NOMO-1 (cell line): Measurements from ENCODE around the gene FHAD1.
"Not testable (repeated sequence)": the region's sequence is repeated elsewhere in the genome, so short reads cannot be mapped to it uniquely, and the experiment has no call there.

Experiments used
- DNase-seq, 2 experiments: peaks; one replicate each; lab custom pipeline; 2025; ENCODE audit not compliant: unreplicated experiment in 2 of 2; lab: John Stamatoyannopoulos, UW

Gene FHAD1

DNA sequence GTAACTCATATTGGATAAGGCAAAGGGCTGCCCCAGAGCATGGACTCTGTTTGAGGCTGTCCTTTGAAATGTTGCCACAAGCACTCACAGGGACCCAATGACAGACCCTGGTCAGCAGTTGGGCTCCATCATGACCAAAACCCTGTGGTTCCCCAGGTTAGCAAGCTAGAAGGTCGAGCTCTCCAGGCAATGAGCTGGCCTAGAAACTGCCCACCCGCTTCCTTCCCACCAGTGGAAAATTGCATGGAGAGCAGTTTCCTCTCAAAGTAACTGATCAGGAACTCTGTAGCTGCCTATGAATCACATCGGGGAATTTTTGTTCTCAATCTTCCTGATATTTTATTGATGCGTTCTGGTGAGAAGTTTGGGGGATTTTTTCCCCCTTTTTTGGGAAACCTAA lies 52.8 kb downstream of the FHAD1 start:
- DNase-seq, result no peak

DNA sequence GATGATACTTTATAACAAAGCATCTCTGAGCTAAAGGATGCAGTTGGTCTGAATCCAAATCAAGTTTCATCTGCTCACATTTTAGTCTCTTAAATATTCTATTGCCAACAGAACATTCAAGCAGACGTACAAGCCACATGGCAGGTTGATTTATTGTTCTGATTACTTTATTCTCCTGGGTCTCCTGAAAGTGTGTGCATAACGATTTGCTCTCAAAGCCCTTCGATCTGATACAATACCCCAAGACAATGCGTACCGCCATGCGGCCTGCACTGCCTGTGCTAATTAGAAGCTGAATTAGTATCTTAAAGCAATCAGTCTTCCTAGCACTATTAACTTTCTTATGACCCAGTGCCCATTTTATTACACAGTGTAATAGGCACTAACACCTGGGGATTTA lies 56.9 kb downstream of the FHAD1 start:
- DNase-seq, result no peak

DNA sequence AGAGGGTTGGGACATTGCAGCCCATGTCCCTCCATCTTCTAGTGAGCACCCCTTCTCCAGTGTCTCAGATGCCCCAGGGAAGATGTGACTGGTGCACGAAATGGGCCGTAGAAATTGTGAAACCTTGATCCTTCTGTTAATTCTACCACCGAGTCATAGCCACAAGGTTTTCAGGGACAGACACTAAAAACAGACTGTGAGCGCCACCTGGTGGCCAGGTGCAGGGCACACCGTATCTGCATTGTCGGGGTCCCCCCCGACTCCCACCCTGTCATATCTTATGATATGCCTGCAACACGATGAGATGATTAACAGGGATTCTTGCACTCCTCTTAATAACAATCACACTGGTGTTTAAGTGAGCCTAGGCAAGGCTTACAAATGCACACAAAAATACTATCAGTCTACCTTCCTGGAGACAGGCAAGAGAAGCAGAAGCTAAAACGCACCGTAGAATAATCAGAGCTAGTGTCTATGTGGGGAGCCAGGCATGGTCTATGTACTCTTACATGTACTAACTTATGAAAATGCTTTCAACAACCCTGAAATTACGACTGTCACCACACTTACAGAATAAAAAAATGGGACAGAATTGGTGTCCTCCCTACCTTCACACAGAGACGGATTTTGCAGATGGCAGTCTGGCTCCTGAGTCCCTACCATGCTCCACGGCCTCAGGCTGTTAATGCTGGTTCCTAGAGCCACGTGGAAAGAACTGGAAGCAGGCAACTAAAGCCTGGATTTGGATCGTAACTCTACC lies 57.9 kb downstream of the FHAD1 start:
- peak in 1 of 2 experiments; percentile 36 for DNase-seq

DNA sequence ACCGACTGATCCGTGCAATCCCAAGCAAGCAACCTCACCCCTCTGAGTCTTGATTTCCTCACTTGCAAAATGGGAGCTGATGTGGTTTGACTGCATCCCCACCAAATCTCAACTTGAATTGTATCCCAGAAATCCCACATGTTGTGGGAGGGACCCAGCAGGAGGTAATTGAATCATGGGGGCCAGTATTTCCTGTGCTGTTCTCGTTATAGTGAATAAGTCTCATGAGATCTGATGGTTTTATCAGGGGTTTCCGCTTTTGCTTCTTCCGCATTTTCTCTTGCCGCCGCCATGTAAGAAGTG lies 58.4 kb downstream of the FHAD1 start:
- no peak for DNase-seq

DNA sequence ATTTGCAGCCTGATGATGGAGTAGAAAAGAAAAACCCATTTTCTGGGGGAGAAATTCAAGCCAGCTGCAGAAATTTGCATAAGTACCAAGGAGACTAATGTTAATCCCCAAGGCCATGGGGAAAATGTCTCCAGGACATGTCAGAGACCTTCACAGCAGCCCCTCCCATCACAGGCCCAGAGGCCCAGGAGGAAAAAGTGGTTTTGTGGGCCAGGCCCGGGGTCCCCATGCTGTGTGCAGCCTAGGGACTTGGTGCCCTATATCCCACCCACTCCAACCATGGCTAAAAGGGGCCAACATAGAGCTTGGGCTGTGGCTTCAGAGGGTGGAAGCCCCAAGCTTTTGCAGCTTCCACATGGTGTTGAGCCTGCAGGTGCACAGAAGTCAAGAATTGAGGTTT lies 59.3 kb downstream of the FHAD1 start:
- DNase-seq, result not testable (repeated sequence)

DNA sequence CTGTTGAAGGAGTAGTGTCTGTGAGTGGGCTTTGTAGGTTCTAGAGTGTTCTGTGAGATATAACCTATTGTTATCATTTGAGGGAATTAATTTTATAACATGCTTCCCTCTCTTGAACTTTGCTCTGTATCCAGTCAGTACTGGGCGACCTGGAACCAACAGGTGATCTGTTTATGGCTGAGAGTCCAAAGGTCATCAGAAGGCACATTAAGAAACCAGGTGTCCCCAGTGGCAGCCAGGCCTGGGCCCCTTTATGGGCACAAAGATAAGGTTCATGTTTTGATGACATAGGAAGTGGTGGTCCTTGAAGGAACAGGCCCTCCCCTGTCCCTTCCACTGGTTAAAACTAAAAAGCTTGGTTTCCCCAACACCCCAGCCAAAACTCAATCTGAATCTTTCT lies 61.1 kb downstream of the FHAD1 start:
- DNase-seq, result no peak

DNA sequence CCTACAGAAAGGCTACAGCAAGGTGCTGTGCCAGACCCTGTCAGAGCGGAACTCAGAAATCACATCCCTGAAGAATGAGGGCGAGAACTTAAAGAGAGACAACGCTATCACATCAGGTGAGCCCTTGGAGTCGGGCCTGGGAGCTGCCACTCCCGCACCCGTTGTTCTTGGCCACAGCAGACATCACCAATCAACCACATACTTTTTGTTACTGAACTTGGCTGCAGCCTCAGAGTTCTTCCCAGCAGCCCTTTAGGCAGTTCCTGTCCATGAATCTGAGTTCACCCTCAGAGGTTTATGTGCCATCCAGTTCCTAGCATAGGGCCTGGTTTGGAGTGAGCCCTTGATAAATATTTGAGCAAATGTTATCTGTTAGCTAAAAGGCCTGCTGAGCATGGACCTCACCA lies 61.6 kb downstream of the FHAD1 start:
- DNase-seq, result no peak

DNA sequence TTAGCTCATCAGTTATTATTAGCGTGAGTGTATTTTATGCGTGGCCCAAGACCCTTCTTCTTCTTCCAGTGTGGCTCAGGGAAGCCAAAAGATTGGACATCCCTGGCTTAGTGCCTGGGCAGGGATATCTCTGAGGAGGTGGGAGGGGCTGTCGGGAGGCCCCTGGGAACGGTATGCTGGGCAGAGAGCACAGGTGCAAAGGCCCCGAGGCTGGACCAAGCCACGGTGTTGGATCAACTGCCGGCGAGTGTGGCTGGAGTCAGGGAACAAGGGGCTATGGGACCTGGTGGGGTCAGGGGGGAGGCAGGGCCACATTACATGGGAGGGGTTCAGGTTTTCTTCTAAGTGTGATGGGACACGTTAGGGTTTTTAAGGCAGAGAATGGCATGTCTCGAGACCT lies 62.7 kb downstream of the FHAD1 start:
- no peak for DNase-seq

DNA sequence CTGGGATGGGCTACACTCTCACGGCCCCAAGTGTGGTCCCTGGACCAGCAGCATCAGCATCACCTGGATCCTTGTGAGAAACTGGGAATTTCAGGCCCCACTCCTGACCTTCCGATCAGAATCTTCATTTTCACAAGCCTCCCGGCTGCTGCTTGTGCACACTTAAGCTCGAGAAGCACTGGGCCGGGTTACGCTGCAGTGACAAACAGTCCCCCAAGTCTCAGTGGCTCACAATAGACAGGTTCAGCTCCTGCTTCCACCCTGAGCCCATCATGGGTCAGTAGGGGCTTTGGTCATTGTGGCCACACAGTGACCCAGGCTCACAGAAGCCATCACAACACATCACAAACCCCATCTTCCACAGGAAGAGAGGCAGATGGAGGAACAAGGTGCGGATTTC lies 63.5 kb downstream of the FHAD1 start:
- no peak for DNase-seq

DNA sequence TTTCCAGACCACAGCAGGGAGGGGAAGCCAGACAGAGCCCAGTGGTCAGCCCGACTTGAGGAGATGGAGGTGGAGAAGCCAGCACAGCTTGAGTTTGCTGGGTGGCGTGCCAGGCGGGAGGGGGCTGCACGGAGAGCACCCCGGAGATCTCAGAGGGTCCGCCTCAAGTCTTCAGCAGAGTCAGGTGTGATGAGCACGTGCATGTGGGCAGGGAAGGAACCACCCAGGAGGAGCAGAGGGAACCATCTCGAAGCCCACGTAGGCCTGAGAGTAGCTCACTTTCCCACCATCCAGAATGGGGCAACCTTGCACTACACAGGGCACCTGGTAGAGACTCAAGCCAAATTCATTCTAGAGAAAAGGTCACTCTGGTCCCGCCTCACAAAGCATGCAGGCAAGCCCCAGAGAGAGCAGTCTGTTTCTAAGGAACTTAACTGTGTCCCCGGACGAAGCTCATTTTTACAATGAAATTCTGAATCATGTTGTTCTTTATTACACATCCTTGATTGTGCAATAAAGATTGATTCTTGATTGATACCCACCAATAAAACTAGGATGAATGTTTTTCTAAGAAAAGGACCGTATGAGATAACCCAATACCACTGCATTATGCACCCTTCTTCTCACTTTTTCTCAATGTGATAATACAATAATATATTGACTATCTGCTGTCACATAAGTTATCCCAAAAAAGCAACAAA lies 64.2 kb downstream of the FHAD1 start:
- no peak for DNase-seq

DNA sequence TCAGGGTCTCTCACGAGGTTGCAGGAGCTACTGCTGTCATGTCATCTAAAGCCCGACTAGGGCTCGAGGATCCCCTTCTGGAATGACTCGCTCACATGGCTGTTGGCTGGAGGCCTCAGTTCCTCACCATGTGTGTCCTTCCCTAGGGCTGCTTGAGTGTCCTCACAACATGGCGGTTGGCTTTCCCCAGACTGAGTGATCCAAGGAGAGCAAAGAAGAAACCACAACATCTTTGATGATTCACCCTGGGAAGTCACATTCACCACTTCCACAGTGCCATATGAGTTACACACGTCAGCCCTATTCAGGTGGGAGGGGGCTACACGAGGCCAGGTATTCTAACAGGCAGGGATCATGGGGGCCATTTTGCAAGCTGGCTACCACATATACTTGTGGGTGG lies 64.9 kb downstream of the FHAD1 start:
- DNase-seq, result no peak

DNA sequence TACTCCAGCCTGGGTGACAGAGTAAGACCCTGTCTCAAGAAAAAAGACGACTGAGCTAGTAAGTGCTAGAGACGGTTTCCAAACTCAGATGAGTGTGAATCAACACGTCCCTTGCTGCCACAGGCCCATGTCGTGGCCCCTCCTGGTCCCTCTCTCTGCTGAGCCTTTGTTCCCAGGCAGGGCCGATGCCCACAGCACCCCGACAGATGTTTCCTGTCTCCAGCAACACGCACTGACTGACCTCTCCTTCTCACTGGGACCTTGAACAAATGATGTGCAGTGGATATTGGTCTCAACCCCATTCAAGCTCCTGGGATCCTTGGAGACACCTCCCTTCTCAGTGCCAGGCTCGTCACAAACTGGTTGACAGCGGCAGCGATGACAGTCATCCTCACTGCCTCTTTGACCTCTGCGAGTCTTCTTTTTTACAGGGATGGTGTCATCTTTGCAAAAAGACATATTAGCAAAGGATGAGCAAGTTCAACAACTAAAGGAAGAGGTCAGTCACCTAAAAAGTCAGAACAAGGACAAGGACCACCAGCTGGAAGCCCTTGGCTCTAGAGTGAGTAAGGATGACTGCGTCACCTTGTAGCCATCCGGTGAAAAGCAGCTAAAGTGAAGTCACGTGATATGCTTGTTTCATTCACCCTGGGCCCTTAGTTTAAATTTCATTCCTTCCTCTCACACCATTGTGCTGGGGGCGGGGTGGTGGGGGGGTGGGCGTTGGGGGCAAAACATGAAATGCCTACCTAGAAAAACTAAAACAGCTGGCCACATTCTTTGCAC lies 65.8 kb downstream of the FHAD1 start:
- no peak for DNase-seq

DNA sequence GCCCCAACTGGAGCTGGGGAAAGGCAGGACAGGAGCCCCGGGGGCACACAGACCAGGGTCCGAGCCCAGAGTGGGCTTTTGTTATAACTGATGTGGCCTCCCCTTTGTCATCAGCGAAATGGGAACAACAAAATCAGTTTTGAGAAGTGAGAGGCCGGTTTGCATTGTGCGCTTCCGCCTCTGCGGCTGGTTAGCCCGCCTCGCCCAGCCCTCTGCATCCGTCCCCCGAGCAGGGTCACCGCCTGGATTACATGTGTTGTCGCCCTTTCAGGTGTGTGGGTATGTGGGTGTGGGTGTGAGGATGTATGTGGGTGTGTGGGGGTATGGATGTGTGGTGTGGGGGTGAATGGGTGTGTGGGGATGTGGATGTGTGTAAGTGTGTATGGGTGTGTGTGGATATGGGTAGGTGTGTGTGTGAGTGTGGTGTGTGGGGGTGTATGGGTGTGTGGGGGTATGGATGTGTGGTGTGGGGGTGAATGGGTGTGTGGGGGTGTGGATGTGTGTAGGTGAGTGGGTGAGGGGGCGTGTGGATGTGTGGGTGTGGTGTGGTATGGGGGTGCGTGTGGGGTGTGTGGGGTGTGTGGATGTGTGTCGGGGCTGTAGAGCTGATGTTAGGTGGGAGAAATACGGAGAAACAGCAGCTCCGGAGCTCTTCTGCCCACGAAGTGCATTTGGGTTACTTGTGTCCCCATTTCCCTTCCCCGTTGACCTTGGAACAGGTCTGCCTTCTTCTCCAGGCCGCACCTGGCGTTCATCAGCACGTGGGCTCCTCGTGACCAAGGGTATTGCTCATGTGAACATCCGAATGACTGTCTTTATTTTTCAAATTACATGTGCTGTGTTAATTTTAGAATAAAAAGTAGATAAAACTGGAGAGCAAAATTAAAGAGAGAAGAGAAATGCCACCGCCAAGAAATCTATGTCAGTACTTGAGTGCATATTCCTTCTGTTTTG lies 67.6 kb downstream of the FHAD1 start:
- DNase-seq, result no peak

DNA sequence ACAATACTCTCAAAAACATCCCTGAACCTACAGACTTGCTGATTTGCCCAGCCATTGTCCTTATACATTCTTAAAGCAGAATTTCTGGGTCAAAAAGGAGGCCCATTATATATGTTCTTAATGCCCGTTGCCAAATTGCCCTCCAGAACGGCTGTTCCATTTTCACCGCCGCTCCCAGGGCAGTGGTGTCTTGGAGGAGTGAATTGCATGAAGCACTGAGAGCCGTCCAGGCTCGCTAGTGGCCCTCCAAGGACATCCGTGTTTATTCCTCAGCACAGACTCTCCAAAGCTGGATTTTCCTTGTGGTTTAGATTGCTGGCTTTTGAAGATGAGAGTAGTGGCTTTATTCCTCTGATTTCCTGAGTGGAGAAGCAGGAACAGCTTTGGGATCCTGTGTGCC lies 68.8 kb downstream of the FHAD1 start:
- no peak for DNase-seq

DNA sequence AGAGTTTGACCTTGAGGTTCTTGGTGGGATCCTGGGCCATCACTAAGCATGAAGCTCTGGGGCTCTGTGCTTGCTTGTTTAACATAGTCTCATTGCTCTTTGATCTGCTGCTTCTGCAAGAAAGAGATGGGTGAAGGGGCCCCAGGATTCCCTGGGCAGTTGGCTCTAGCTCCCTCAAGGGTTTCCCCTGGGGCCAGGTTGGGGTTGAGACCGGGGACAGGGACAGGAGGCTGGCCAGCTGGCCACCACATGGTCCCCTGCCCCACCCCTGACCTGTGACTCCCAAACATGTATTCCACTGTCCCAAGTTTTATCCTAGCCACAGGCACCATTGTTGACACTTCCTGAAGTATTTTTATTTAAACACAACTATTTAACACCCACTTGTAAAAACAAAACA lies 69.5 kb downstream of the FHAD1 start:
- DNase-seq, result no peak

DNA sequence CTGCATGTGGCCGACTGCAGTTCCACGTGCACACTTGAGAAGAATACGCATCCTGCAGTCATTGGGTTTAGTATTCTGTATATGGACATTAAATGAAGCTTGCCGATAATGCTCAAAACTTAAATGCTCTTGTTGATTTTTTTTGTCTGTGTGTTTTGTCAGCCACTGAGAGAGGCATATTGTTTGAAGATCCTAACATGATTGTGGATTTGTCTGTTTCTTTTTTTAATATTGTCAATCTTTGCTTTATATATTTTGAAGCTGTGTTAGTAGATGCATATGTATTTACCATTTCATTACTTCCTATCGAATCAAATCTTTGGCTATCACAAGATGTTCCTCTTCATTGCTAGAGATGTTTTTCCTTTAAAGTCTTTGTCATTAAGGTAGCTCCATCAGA lies 73.2 kb downstream of the FHAD1 start:
- no peak for DNase-seq

DNA sequence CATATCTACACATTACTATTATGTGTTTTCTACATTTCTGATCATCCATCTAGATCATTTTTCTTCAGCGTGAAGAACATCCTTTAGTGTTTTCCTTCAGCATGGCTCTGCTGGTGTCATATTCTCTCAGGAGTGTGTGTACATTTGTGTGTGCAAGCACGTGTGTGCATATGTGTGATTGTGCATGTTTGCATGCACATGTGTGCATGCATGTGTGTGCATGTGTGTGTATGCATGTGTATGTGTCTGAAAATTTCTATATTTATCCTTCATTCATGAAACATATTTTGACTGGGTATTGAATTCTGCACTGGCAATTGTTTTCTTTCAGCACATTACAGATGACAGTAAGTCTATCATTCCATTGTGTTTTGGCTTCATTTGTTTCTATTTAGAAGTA lies 74.6 kb downstream of the FHAD1 start:
- DNase-seq, result no peak

DNA sequence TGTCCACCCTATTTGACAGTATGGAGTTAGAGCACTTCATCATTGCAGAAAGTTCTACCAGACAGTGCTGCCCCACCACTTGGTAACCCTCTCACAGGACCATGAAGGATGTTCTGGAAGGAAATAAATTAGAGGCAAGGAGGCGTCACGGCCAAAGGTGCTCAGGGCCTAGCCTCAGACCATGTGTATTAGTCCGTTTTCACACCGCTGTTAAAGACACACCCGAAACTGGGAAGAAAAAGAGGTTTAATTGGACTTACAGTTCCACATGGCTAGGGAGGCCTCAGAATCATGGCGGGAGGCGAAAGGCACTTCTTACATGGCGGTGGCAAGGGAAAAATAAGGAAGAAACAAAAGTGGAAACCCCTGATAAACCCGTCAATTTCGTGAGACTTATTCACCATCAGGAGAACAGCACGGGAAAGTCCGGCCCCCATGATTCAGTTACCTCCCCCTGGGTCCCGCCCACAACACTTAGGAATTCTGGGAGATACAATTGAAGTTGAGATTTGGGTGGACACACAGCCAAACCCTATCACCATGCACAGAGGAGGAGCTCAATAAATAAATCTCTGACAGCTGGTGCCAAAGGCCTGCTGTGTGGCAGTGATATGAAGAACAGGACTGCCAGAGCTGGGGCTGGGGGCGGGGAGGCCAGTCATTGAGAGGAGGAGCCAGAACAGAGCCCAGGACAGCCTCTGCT lies 75.8 kb downstream of the FHAD1 start:
- no peak for DNase-seq

DNA sequence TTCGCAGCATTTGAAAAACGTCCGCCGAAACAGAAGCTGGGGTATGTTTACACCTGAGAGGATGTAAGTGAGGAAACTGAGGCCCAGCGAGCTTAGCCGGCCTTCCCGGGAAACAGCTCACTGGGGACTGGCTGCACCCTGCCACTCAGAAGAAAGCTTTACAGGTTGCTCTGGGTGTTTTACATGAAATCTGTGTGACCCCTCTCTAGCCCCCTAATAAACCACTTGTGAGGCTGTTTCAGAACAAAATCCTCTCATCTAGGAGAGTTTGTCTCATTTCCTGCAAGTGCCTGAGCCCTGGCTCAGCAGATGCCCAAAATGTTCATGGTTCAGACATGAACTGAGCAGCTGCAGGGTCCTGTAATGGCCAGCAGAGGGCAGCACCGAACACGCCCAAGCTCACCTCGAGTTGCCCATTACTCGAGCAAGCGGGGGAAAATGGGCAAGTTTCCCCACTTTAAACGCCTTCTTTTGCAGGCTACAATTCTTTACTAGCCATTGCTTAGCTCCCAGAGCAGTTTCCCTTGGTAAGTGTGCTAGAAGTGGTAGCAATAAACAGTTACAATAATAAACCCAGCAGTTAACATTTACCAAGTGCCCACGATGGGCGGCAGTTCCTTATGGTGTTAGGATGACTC lies 76.4 kb downstream of the FHAD1 start:
- DNase-seq, result peak; percentile 44 to 48
